Fibroblast of the conjunctiva (primary cell): Measurements from ENCODE around the gene ATP6V1G1.
"Not testable (repeated sequence)": the region's sequence is repeated elsewhere in the genome, so short reads cannot be mapped to it uniquely, and the experiment has no call there.

ENCODE experiments used
- DNase-seq: peaks from one replicate; pipeline ENCODE4 v3.0.0-alpha.2; 2010; ENCODE audit warnings: low read depth

The ATP6V1G1 gene

DNA sequence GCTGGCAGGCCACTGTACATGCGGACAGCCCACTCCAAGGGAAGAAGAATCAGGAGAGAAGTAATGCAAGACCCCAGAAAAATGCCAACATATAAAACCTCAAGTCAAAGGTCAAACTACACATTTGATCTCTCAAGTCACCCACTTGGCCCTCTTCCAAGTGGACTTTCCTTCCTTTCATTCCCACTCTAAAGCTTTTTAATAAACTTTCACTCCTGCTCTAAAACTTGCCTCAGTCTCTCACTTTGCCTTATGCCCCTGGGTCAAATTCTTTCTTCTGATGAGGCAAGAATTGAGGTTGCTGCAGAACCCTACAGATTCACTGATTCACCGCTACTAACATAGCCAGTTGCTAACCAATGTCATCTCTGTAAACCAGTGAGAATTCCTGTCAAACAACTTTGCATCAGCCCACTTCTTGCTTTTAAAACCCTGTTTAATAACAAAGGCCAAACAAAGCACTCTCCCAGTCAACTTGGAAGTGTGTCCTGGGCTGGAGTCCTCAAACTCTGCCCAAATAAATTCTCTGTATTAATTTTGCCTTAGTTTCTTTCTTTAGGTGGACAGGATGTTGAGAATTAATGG is 6.9 kb upstream of the ATP6V1G1 start:
- no peak for DNase-seq

DNA sequence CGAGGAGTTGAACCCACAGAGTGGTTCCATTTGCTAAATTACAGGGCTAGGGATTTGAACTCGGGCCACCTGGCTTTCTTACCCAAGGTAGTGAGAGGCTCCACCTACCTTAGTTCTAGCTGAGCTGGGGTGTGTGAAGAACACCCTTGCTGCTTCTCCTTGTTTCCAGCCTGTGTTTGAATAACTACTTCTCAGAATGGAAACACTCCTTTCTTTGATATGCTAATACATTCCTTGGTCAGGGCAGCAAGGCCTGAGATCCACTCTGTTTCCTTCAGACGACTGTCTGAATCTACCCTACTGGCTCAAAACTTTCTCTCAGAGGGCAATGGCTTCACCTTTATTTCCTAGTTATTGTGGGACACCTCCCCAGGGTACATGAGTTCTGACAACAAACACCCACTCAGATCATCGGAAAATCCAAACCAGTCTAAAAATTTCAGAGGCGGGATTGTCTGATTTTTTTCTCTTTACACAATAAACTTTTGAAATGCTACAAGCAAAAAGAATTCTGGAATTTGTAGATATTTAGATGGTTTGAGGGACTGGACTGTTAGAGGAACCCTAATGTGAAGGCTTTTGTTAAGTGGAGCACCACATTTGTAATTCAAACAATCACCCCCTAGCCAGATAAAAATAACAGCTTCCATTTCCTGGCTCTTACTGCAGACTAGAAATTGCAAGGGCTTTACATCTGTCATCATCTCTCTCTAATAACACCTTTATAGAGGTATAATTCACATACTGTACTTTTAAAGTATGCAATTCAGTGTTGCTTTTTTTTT is 4.0 kb upstream of the ATP6V1G1 start:
- no peak for DNase-seq

DNA sequence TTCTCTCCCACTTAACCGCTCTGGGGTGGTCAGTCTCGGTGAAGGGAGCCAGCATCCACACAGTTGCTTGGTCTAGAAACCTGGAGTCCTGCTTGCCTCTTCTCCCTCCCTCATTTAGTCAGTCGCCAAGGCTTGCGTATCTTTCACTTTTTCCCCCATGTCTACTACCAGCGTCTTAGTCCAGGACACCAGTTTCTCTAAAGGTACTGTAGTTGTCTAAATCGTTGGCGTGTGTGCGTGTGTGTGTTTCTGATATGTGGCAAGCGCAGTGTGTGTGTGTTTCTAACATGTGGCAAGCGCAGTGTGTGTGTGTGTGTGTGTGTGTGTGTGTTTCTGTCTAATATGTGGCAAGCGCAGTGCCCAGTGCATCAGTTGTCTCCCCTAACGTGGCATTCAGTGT is 641 bp downstream of the ATP6V1G1 start:
- no peak for DNase-seq

DNA sequence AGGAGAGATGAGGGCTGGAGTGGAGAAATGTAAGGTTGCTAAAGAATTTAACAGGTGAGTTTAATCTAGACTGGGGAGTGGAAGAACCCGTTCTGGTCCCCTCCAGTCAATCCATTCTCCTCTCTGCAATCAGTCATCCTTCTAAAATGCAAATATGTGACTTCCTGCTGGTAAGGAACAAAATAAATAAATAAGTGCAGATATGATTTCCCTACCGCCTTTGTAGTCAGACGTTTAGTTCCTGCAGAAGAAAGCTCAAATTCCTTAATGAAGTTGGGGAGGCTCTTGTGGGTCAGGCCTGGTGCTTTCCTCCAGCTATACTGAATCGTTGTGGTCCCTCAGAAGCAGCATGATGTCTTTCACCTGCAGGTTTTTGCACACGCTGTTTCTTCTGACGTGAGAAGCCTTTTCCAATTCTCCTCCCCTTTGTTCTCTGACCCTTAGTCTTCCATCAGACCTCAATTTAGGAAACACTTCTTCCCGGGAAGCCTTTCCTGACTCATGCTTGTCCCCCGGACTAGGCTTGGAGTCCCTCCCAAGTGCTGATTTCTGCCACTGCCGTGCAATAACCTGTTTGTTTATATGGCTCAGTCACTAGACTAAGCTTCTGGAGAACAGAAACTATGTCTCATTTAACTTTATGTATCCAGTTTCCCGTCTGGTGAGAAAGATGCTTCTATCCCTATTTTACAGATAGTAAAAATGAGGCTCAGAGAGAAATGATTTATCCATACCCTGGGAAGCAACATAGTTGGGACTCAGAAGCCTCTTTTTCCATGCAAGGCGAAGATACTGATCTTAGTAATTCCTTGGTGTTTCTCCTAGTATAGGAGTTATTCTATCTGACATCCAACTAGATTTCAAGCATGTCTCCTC is 1.3 kb downstream of the ATP6V1G1 start:
- no peak for DNase-seq

DNA sequence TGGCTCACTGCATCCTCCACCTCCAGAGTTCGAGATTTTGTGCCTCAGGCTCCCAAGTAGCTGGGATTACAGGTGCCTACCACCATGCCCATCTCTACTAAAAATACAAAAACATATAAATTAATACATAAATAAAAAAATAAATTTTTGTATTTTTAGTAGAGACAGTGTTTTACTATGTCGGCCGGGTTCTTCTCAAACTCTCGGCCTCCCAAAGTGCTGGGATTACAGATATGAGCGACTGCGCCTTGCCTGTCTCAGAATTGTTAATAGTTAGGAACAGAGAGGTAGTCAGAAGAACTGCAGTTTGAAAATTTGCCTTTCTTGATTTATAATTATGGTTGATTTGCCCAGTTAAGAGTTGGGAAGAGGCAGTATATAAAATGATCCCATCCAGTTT is 2.8 kb downstream of the ATP6V1G1 start:
- no peak for DNase-seq

DNA sequence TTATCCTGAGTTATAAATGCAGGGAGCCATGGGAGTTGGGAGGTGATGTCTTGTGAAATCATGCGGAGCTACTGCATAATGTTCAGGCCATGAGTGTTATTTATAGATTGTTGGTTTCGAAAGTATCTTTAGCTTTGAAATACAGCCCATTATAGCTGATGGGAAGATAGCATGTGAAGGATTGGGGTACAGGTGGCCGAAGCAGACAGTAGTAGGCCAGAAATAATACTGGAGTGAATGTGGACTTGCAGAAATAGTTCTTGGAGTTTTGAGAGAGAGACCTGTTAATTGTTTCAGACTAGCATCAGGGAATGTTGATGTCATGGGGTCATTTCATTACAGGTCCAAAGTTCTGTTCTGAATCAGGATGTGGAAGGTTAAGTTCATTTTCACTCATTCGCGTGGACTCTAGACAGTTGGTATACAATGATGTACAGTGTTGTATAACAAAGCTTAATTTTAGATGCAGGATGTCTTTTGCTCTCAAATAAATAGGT is 3.8 kb downstream of the ATP6V1G1 start:
- DNase-seq: no peak

DNA sequence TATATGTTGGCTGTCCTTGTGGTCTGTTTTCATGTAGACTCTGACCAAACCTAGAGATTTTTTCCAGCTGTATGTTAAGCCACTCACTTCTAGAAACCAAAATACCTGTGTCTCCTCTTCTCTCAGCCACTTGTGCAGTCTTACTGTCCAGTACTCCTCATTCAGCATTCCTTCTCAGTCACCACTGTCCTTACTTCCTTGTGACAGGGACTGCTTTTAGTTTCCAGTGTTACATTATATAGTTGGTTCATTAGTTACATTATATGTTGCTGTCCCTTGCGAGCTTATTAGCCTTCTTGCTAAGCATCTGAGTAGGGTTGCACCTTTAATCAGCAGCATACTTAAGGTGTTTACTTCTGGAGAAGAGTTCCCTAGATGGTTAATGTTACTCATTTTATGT is 4.3 kb downstream of the ATP6V1G1 start:
- DNase-seq: no peak

DNA sequence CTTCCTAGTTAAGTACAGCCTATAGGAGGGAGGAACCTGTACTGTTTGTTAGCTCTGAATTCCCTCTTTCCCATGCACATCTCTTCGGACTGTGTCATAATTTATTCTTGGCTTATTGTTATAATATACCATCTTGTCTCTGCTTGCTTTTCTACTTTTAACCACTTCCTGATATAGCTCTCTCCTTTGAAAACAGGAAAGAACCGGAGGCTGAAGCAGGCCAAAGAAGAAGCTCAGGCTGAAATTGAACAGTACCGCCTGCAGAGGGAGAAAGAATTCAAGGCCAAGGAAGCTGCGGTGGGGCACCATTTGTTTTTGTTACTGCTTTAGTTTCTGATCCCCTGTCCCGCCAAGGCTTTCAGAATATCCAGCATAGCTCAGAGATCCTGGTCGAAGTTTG is 4.8 kb downstream of the ATP6V1G1 start:
- no peak for DNase-seq

DNA sequence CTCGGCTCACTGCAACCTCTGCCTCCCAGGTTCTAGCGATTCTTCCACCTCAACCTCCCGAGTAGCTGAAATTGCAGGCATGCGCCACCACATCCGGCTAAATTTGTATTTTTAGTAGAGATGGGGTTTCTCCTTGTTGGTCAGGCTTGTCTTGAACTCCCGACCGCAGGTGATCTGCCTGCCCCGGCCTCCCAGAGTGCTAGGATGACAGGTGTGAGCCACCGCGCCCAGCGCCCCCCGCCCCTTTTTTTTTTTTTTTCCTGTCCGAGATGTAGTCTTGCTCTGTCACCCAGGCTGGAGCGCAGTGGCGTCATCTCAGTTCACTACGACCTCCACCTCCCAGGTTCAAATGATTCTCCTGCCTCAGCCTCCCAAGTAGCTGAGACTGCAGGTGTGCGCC is 6.6 kb downstream of the ATP6V1G1 start:
- no peak for DNase-seq

DNA sequence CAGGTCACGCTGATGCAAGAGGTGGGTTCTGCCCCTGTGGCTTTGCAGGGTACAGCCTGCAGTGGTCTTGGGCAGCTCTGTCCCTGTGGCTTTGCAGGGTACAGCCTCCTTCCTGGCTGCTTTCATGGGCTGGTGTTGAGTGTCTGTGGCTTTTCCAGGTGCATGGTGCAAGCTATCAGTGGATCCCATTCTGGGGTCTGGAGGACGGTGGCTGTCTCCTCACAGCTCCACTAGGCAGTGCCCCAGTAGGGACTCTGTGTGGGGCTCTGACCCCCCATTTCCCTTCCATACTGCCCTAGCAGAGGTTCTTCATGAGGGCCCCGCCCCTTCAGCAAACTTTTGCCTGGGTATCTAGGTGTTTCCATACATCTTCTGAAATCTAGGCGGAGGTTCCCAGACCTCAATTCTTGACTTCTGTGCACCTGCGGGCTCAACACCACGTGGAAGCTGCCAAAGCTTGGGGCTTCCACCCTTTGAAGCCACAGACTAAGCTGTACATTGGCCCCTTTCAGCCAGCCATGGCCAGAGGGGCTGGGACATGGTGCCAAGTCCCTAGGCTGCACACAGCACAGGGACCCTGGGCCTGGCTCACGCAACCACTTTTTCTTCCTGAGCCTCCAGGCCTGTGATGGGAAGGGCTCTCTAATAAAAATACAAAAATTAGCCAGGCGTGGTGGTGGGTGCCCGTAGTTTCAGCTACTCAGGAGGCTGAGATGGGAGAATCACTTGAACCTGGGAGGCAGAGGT is 13.1 kb downstream of the ATP6V1G1 start:
- not testable (repeated sequence) for DNase-seq

DNA sequence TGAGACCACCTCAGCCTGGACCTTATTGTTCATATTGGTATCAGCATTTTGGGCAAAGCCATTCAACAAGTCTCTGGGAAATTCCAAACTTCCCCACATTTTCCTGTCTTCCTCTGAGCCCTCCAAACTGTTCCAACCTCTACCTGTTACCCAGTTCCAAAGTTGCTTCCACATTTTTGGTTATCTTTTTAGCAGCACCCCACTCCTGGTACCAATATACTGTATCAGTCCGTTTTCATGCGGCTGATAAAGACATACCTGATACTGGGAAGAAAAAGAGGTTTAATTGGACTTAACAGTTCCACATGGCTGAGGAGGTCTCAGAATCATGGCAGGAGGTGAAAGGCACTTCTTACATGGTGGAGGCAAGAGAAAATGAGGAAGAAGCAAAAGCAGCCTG is 14.2 kb downstream of the ATP6V1G1 start:
- not testable (repeated sequence) for DNase-seq

DNA sequence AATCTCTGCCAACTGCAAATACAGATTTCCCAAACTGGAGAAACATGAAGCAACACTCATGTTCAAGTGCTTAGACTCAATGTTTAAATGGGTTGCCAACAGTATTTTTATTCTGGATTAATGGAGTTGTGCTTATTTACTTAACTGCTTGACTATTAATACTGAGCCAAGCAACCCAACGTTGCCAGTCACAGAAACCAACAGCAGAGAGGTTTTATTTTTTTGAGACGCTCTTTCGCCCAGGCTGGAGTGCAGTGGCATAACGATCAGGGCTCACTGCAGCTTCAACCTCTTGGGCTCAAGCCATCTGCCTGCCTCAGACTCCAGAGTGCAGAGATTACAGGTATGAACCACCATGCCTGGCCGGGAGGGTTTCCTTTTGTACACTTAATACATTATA is 15.1 kb downstream of the ATP6V1G1 start:
- no peak for DNase-seq

DNA sequence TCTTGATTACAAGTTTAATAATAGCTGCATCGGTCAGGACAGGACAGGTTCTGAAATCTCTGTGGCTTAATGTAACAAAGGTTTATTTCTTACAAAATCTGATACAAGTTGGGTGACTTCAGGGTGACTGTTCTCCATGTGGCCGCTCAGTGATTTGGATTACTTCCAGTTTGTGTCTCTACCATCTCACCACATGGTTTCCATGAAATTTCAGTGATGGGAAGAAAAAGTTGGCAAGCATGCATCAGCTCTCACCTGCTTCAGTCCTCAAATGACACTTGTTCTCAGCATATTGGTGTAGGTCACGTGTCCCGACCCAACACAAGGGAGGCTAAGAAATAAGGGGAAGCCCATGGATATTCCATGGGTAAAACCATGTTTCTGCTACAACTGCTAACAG is 15.7 kb downstream of the ATP6V1G1 start:
- DNase-seq: no peak

DNA sequence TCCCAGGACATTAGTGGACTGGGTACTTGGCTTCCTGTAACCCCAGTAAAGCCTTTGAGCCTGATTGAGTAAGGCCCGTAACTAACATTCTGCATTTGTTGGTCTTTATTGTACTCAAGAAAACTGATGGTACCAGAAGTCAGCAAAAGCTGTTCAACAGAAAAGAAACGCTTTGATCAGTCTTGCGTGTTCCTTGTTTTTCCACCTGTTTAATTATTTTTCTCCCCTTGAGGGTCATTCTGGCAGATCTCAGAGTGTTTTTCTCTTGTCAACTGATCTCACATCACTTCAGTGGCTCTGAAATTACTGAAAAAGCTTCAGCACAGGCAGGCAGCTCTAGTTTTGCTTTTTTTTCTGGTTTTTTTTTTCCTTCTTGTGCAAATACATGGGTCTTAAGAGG is 17.4 kb downstream of the ATP6V1G1 start:
- no peak for DNase-seq

DNA sequence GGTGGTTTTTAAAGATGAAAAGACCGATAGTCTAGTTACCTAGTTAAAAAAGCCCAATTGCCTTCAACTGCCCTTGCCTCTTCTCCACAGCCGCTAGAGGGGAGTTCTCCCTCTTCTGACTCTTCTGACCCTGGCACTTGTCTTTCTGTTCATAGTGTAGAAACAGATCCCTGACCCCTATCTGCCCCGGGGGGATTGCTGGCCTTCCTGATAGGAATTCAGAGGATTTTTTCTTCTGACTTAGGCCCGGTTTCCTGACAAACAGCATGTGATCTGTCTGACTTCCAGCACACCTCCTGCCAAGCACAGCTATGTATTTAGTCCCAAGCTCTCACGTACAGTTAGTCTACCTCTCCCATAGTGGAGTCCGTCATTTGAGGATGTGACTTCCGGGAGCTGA is 18.5 kb downstream of the ATP6V1G1 start:
- no peak for DNase-seq

DNA sequence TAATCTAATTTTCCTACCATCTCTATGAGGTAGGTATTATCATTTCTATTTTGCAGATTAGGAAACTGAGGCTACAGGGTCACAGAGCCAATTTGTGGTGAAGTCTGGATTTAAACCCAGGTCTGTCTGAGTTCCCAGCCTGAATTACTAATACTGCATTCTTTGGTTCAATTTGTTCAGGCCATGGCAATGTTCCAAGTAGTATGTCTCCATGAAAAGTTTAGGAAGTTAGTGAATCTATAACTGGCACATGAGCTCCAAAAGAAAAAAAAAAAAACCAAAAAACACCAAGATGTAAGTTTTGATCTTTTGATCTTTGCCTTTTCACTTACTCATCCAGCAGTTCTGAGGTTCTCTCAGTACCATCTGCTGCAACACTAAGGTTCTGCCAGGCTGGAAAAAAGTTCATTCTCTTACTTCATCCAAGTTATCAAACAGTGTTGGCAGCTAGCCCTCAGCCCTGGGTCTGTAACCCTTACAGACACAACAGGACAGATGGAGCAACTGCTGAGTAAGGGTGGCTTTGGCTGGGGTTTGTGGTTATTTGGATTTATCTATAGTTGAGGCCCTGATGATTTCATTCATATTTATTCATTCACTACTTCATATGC is 19.1 kb downstream of the ATP6V1G1 start:
- peak; percentile 70 for DNase-seq

DNA sequence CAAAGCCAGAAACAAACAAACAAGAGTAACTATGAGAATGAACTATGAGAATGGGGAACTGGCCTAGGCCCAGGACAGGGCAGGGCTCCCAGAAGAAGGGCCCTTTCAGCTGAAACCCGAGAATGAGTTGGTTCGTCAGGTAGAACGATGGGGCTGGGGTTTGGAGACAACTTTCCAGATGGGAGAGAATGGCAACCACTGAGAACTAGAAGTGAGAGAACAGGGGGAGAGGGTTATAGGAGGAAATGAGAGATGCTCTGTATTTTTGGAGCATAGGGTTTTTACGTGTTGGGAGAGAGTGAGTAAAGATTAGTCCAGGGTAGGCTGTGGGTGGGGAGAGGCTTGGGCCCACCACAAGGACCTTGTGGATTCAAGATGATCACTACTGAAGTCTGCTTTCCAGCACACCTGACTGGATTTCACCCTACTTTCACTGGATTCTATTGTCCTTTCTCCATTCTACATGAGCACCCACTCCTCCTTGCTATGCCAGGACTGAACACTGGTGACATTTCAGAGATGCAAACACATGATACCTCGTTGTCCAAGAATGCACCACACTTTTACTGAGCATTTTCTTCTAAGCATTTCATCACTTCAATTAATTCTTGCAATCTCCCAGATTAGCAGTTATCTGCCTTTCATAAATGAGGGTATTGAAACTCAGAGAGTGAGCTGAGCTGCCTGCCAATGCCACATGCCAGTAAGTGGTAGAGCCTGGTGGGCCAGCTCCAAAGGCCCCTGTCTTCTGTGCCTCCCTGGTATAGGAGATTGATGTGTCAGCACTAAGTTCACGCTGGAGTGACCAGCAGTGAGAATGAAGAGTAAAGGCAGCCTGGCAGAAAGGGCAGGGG is 20.3 kb downstream of the ATP6V1G1 start:
- DNase-seq: no peak

DNA sequence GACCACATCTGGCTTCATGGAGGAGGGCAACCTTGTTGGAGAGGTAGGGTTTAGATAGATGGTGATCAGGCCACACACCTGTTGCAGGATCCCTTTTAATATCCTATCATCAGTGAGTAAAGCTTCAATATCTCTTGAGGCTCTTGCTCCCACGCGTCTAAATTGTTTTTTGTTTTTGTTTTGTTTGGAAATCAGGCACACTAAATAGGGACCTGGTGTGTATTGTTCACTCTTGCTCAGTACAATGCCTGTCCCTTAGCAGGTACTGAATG is 20.9 kb downstream of the ATP6V1G1 start:
- no peak for DNase-seq

DNA sequence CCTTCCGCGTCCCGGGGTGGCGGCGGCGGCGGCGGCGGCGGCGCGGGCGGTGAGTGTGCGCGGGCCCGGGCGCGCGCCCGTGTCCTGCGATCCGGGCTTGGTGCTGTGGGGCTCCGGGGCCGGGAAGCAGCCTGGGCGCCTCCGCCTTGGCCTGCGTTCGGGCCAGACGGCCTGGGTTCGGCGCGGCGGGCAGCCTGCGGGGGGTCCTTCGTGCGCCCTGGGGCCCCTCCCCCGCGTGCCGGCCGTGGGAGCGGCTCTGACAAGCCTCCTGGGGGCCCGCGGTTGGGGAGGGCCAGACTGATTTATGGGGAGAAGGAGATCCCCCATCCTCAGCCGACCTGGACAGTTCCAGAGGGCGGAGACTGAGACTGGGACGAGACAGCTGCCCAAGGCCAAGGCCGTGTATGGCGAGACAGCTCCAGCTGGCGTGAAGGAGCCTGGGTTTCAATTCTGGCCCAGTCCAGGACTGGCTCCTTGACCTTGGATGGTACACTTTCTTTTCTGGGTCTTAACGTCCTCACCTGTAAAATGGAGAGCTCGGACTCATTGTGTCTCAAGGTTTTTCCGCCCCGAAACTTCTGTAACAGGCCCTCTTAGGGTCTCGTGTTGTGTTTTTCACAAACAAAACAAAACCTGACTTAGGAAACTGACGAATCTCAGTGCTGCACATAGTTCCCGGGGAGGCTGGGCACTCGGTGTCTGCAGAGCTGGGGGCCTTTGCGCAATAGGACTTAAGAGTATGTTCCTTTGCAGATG is 24.1 kb downstream of the ATP6V1G1 start:
- DNase-seq: peak; percentile 52

DNA sequence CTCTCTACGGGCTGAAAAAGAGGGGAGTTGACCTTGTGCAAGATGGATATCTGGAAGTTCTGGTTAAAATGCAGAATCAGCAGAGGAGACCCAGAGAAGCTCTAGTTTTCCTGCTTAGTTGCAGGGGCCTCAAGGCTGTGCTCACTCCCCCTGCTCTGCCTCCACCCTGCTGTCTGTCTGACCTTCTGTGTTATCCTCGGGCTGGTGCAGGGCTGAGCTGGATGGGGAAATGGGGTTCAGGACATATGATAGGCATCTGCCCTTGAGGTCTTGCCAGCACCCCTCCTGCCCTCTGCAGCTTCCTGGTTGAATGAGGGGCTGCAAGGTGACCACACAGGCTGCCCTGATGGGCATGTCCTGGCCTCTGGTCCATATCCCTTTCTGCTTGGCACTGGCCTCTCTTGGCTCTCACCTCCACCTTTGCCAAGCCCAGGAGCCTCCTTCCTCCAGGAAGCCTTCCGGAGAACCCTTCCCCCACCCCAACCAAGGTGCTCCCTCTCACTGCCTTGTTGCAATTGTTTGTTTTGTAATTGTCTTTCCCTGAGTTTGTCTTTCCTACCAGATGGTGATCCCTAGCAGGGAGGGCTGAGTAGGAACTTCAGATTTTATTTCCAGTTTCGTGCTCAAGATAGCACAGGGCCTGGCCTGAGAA is 24.8 kb downstream of the ATP6V1G1 start:
- no peak for DNase-seq
